Kidney (tissue), 14 donors: ENCODE data around the gene TNRC6C. TPM values are rescaled to one million over a fixed set of nuclear protein-coding genes. Genes with fewer than 3 reads are reported as not detected.

Experiments
- DNase-seq, 5 donors: peaks; one replicate each; pipeline ENCODE4 v3.0.0-alpha.2; 2013 to 2020
- FAIRE-seq: peaks from 2 replicates; lab custom pipeline; 2012; peaks lifted over from hg19 to GRCh38; lab: Jason Lieb, UNC
- H3K27ac ChIP-seq, 2 donors: one replicate each; pipeline ENCODE4 v1.7.0; 2013; ENCODE audit warnings: low read depth in 2 of 2, low read length in 2 of 2, inconsistent platforms in 1 of 2
- H3K27me3 ChIP-seq: one replicate; pipeline ENCODE4 v1.7.1; 2013; ENCODE audit warnings: low read length, inconsistent platforms; ENCODE audit not compliant: control insufficient read depth, insufficient read depth
- H3K36me3 ChIP-seq, 3 donors: one replicate each; pipeline versions ENCODE4 v1.7.0 to v1.7.1; 2013; ENCODE audit warnings: low read length in 3 of 3, control low read depth in 1 of 3, inconsistent platforms in 1 of 3; ENCODE audit not compliant: insufficient read depth in 3 of 3, control insufficient read depth in 2 of 3
- H3K4me1 ChIP-seq, 3 donors: one replicate each; pipeline versions ENCODE4 v1.7.0 to v1.7.1; 2013; ENCODE audit warnings: low read length in 3 of 3, inconsistent platforms in 1 of 3, low read depth in 1 of 3; ENCODE audit not compliant: control insufficient read depth in 2 of 3, insufficient read depth in 2 of 3
- H3K4me3 ChIP-seq, 3 donors: one replicate each; pipeline versions ENCODE4 v1.7.0 to v1.8.1; 2013; ENCODE audit warnings: low read length in 3 of 3, control low read depth in 1 of 3, inconsistent platforms in 1 of 3
- H3K9ac ChIP-seq, 3 donors: one replicate each; pipeline versions ENCODE4 v1.7.0 to v1.7.1; 2013; ENCODE audit warnings: low read length in 3 of 3, control low read depth in 1 of 3, inconsistent platforms in 1 of 3
- H3K9me3 ChIP-seq, 3 donors: one replicate each; pipeline versions ENCODE4 v1.7.0 to v1.7.1; 2013; ENCODE audit warnings: low read length in 3 of 3, control low read depth in 1 of 3, inconsistent platforms in 1 of 3; ENCODE audit not compliant: control insufficient read depth in 2 of 3, insufficient read depth in 1 of 3
- intact Hi-C: fragments of 100-400 bp; cut with DNase I; formaldehyde crosslinking; loops from one replicate; pipeline ENCODE4 v1.11.1; 2022
- polyA plus RNA-seq: library from polyadenylated mRNA; stranded (reverse); fragments of 350-450 nt; fragmentation: Illumina TruSeq; extraction: RNeasy Lipid Tissue Mini Kit (QIAGEN cat#74804); gene quantifications from one replicate; pipeline ENCODE4 v1.2.3, GENCODE V29; 2014; ENCODE audit warnings: low read depth, low replicate concordance; ENCODE audit not compliant: insufficient read depth
- total RNA-seq: library from RNA; stranded (reverse); fragmentation: NEBNext Ultra II Directional; extraction: Animal tissue kit (Norgen Biotek cat#: 25700); gene quantifications from one replicate; pipeline ENCODE4 v1.2.1, GENCODE V29; 2021
- TF ChIP-seq, protein P1 (sequence below): IDR thresholded peaks from 3 replicates; pipeline ENCODE4 v1.5.1; 2012; ENCODE audit warnings: mild to moderate bottlenecking, moderate library complexity, borderline replicate concordance; ENCODE audit not compliant: insufficient read depth; ENCODE audit errors: extremely low read depth
- donor health status: control.
- donor health status: control.
- donor health status: control.
- donor health status: control.
- donor health status: control.
- donor health status: DM: yes; HTN: yes; CAD: no.
- donor health status: Normal renal cell carcinoma (clear cell type).

The TNRC6C gene
- total and polyA plus RNA-seq, 2 donors from 2014 or later: 1.9 to 29.4 TPM

DNA sequence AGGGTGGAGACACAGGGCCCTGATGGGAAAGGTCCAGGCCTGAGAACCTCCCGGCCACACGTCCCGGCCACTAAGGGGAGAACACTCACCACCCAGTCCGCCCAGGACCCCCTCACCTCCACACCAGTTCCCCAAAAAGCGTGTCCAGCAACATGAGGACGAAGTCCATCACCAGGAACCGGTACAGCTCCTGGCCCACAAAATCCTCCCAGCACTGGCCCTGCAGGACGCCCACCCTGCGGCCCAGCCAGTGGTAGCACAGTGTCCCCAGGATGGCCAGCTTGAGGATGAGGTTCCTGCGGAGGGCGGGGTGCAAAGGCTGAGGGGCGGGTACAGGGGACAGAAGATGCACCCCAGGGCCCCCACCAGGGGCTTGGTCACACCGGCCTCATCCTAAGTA lies 162.0 kb downstream of the TNRC6C start:
- Histone ChIP-seq H3K4me1 (no peaks in the 10 kb centered on the region), H3K27ac (no peak overlapping the region), H3K4me3 (no peak overlapping the region), H3K9ac (no peak overlapping the region), H3K36me3 (peaks cover 0 to 5% (median 0%) of the 10 kb centered on the region in 3 donors), H3K27me3 (no peaks in the 10 kb centered on the region), H3K9me3 (no peaks in the 10 kb centered on the region)
- no peak for DNase-seq
- intact Hi-C loops: no loop called here
- TF ChIP-seq, protein P1, sequence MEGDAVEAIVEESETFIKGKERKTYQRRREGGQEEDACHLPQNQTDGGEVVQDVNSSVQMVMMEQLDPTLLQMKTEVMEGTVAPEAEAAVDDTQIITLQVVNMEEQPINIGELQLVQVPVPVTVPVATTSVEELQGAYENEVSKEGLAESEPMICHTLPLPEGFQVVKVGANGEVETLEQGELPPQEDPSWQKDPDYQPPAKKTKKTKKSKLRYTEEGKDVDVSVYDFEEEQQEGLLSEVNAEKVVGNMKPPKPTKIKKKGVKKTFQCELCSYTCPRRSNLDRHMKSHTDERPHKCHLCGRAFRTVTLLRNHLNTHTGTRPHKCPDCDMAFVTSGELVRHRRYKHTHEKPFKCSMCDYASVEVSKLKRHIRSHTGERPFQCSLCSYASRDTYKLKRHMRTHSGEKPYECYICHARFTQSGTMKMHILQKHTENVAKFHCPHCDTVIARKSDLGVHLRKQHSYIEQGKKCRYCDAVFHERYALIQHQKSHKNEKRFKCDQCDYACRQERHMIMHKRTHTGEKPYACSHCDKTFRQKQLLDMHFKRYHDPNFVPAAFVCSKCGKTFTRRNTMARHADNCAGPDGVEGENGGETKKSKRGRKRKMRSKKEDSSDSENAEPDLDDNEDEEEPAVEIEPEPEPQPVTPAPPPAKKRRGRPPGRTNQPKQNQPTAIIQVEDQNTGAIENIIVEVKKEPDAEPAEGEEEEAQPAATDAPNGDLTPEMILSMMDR: no peak
- FAIRE-seq: no peak

DNA sequence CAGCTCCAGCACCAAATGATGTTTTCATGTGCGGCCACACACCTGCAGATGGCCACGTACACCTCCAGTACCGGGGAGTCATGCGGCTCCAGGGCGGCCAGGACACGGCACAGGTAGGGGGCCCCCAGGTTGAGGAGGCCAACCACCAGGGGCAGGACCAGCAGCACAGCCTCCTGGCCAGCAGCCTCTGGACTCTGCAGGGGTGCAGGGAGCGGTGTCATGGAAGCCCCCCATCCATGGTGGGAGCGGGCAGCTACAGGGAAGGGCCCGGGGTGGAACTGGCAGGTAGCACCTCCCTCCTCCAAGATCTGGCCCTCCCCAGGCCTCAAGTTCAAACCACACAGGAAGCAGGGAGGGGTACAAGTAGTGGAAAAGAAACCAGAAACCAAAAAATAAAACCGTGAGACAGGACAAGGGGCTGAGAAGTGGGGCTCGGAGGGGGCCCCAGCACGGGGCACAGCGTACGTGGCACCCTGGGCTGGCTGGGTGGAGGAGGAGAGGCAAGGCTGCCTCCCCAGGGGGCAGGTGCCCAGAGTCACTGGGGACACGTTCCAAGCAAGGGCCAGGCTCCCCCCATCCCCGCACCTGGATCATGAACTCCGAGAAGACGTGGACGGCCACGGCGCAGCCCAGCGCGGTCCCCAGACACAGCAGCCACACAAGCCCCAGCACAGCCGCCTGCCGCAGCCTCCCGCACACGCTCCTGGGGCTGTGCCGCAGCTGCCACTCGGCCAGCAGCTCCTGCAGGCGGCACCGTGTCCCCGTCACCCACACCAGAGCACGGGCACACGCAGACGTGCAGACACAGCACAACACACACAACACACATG lies 162.7 kb downstream of the TNRC6C start:
- no peak overlapping the region for H3K4me3 ChIP-seq
- no peak overlapping the region for H3K27ac ChIP-seq
- no peak overlapping the region for H3K9ac ChIP-seq
- intact Hi-C loops: no loop called here
- H3K36me3 ChIP-seq: peaks cover 0 to 5% (median 0%) of the 10 kb centered on the region in 3 donors
- peak in 1 of 5 donors; percentile 77 for DNase-seq
- H3K4me1 ChIP-seq: peaks cover 0 to 2% (median 0%) of the 10 kb centered on the region in 3 donors
- TF ChIP-seq, protein P1: no peak
- no peaks in the 10 kb centered on the region for H3K9me3 ChIP-seq
- H3K27me3 ChIP-seq: no peaks in the 10 kb centered on the region
- no peak for FAIRE-seq

DNA sequence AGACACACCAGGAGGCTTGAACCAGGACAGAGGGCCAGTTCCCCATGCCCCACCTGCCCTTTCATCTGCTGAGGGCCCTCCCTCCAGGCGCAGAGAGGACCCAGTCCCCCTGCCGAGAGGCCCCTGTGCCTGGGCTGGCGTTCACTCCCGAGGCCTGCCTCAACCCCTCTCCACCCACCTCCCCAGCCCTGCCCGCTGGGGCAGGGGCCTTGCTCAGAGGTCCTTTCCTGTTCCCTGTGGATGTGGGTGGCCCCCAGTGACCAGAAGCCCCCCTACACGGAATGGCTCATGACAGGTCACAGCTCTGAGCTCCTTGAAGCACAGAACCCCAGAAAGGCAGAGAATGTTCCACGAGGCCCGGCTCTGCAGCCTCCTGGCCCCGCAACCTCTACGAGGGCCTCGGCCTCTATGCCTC lies 163.3 kb downstream of the TNRC6C start:
- Histone ChIP-seq H3K4me1 (peaks cover 0 to 2% (median 0%) of the 10 kb centered on the region in 3 donors), H3K27ac (no peak overlapping the region), H3K4me3 (no peak overlapping the region), H3K36me3 (peaks cover 0 to 5% (median 0%) of the 10 kb centered on the region in 3 donors), H3K9me3 (no peaks in the 10 kb centered on the region), H3K9ac (no peak overlapping the region), H3K27me3 (no peaks in the 10 kb centered on the region)
- TF ChIP-seq, protein P1: no peak
- DNase-seq: no peak
- FAIRE-seq: no peak
- intact Hi-C loops: no loop called here
